Liver (tissue), 3 donors: ENCODE measurements around the gene MRRF.

Experiments
- GABPA ChIP-seq, 2 donors: IDR thresholded peaks in 1 of 2; conservative IDR thresholded peaks in 1 of 2; 2 replicates each; pipeline ENCODE4 v1.6.1; 2016; ENCODE audit warnings: antibody characterized with exemption in 2 of 2, mild to moderate bottlenecking in 1 of 2, moderate library complexity in 1 of 2
- NR2F2 ChIP-seq: IDR thresholded peaks from 2 replicates; pipeline ENCODE4 v1.6.1; 2016; ENCODE audit warnings: antibody characterized with exemption
- TAF1 ChIP-seq: conservative IDR thresholded peaks from 2 replicates; pipeline ENCODE4 v1.6.1; 2016; ENCODE audit warnings: antibody characterized with exemption, mild to moderate bottlenecking
- YY1 ChIP-seq: IDR thresholded peaks from 2 replicates; pipeline ENCODE4 v1.6.1; 2016; ENCODE audit warnings: antibody characterized with exemption, mild to moderate bottlenecking
- TF ChIP-seq, protein P1 (sequence below): fragments of 150-350 bp; IDR thresholded peaks from 2 replicates; pipeline ENCODE4 v1.5.1; 2017; ENCODE audit warnings: improper control_type of control experiment, low read depth, low read length; ENCODE audit not compliant: missing input control
- TF ChIP-seq, protein P2 (sequence below): IDR thresholded peaks from 2 replicates; pipeline ENCODE4 v1.6.1; 2016; ENCODE audit warnings: antibody characterized with exemption
- donor health status: healthy.
- donor health status: healthy.

DNA sequence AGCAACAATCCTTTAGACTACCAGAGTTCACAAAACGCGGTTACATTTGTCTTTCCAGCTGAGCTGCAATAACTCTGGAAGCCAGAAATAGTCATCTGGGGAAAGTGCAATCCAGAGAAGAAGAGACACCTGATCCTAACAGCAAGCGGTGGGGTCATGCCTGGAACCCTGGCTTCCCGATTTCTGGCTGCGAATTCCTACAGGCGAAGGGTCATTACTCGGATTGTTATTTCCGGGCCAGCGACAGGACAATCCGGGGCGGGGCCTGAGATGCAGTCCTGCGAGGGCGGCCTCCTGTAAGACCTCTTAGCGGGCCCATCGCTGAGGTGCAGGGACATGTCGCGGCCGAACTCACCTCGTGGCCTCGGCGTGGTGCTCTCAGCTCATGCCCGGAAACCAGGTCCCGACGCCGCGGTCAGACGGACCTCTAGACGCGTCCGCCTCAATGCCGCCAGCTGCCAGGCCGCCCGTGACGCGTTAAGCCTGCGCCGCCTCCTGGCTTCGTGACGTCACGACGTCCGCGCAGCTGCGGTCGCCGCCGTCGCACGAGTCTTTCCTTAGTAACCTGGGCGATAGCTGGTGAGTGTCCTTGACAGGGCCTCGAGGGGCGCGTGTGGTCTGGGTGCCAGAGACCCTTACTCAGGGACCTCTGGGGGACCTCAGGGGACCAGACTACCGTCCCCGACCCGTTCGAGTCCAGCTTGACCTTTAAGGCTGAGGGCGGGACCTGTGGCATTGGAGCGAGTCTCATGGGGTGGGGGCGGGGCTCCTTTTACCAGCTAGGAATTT is at the start of gene MRRF, which contains the start of gene RBM18:
- TF ChIP-seq NR2F2 (peak; percentile 74), TAF1 (peak; percentile 74), GABPA (IDR thresholded peaks at IDR 0.05 in 1 of 2, conservative IDR thresholded peaks at IDR 0.05 in 1 of 2) (peak; percentile 24 to 83), YY1 (peak; percentile 39)
- TF ChIP-seq, protein P1, sequence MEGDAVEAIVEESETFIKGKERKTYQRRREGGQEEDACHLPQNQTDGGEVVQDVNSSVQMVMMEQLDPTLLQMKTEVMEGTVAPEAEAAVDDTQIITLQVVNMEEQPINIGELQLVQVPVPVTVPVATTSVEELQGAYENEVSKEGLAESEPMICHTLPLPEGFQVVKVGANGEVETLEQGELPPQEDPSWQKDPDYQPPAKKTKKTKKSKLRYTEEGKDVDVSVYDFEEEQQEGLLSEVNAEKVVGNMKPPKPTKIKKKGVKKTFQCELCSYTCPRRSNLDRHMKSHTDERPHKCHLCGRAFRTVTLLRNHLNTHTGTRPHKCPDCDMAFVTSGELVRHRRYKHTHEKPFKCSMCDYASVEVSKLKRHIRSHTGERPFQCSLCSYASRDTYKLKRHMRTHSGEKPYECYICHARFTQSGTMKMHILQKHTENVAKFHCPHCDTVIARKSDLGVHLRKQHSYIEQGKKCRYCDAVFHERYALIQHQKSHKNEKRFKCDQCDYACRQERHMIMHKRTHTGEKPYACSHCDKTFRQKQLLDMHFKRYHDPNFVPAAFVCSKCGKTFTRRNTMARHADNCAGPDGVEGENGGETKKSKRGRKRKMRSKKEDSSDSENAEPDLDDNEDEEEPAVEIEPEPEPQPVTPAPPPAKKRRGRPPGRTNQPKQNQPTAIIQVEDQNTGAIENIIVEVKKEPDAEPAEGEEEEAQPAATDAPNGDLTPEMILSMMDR, result no peak
- TF ChIP-seq, protein P2, sequence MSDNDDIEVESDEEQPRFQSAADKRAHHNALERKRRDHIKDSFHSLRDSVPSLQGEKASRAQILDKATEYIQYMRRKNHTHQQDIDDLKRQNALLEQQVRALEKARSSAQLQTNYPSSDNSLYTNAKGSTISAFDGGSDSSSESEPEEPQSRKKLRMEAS, result peak; percentile 48
